GM12864 (cell line): Measurements from ENCODE around the gene ITPKB.

Experiments
- DNase-seq: peaks from one replicate; pipeline ENCODE4 v3.0.0-alpha.2; 2011; ENCODE audit warnings: low read depth
- H3K4me3 ChIP-seq: 2 replicates; pipeline ENCODE4 v1.5.1; 2011; ENCODE audit warnings: mild to moderate bottlenecking, low read depth, low read length, control low read depth
- CTCF ChIP-seq: IDR thresholded peaks from 2 replicates; pipeline ENCODE4 v1.5.1; 2011; ENCODE audit warnings: low read depth, mild to moderate bottlenecking, moderate library complexity, low read length, control low read depth, inconsistent platforms; ENCODE audit errors: missing control alignments

The ITPKB gene

GRCh38 chr1:226731257-226731893, 7.7 kb downstream of the ITPKB start:
- DNase-seq: no peak
- peak overlapping the region; percentile 43; the same call in 1 of the 2 replicates for H3K4me3 ChIP-seq
- no peak for TF ChIP-seq CTCF

GRCh38 chr1:226730836-226731235, 8.2 kb downstream of the ITPKB start:
- no peak for DNase-seq
- H3K4me3 ChIP-seq: peak overlapping the region; percentile 43; the same call in 1 of the 2 replicates
- TF ChIP-seq CTCF: no peak

- no peak for DNase-seq
- H3K4me3 ChIP-seq: no peak overlapping the region; the same call in 1 of the 2 replicates
- no peak for TF ChIP-seq CTCF
Observed at GRCh38 chr1:226730071-226730470, 9.0 kb downstream of the ITPKB start.

DNA sequence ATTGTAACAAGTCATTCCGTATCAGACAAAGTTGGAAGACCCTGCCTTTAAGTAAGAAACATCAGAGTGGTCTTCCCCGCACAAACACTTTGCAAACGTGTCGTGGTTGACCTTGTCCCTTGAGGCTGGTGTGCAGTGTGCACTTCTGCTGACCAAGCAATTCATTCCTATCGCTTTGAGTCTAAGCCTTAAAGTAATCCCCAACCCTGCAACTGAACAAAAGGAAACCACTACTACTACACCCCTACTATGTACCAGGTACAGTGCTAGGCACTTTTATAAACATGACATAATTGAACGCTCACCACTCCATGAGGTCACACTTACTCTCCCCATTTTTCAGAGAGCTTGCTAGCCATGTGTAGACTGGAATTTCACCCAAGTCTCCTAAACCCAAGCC, 10.6 kb downstream of the ITPKB start:
- no peak for TF ChIP-seq CTCF
- no peak overlapping the region; the same call in 1 of the 2 replicates for H3K4me3 ChIP-seq
- no peak for DNase-seq

GRCh38 chr1:226725897-226726267, 13.2 kb downstream of the ITPKB start:
- H3K4me3 ChIP-seq: no peak overlapping the region
- DNase-seq: no peak
- no peak for TF ChIP-seq CTCF

DNA sequence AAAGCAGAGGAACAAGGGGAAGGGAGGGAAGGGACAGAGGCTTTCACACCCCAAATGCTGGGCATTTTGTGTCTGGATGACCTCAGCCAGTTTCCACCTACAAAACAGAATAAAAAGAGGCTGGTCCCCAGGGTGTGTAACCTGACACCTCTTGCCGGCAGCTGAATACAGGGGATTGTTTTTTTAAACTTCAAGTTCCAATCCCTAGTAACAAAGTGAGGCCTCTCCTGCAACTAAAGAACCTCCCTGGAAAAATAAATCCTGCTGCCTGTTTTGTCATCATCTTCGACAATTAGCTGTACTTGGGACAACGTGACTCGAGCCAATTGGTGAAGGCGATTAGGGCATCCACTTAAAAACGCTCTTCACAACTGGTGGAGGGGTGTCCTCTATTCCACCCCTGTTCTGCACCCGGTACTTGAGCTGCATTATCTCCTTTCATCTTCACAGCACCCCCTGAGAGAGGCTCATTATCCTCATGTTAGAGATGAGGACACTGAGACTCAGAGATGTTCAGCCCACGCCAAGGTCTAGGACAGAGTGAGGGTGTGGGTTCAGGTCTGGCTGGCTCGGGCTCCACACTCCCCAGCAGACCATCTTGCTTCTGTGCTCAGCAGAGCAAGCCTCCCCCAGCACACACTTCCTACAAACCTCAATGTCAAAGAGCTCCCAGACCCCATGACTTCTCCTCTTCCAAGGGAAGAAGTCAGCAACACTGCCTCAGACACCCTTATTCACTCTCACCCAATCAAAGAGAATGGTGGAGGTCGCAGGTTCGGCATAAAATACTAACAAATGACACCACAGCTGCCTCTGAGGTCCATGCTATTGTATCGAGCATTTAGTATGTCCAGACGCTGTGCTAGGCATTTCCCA, 15.2 kb downstream of the ITPKB start:
- TF ChIP-seq CTCF: no peak
- no peak for DNase-seq
- H3K4me3 ChIP-seq: no peak overlapping the region; the same call in 1 of the 2 replicates
